SU-DHL-6 (cell line): ENCODE results near the gene GNAT3.

Experiments
- EZH2phosphoT487 ChIP-seq: fragments of 200-600 bp; sonication (generic), shearing (Covaris generic); conservative IDR thresholded peaks from 2 replicates; pipeline ENCODE4 v1.6.1; 2018; ENCODE audit warnings: mild to moderate bottlenecking, antibody characterized with exemption, low read length, moderate library complexity, mixed read lengths
- TF ChIP-seq, protein P1 (sequence below): fragments of 200-600 bp; sonication (generic); IDR thresholded peaks from one replicate; pipeline ENCODE4 v1.5.1; 2017; ENCODE audit warnings: antibody characterized with exemption, mild to moderate bottlenecking, low read length, moderate library complexity; ENCODE audit not compliant: insufficient read depth, poor library complexity, severe bottlenecking

DNA sequence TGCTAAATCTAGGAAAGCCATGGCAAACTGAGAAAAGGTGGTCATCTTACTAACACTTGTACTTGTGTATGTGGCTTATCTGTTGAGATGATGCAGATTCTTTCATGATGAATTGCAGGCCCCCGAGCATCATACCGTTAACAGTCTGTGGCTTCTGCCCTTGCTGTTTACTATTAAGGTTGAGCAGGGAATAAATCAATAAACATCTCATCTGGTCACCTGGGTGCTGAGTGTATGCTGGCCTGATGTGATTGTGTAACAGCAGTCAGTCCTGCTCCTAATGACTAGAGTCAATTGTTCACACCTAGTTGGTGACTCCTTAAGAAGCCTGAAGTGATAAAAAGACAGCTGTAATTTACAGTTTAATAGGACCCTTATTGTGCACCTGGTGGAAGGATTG is 8.3 kb upstream of the GNAT3 start:
- TF ChIP-seq, protein P1, sequence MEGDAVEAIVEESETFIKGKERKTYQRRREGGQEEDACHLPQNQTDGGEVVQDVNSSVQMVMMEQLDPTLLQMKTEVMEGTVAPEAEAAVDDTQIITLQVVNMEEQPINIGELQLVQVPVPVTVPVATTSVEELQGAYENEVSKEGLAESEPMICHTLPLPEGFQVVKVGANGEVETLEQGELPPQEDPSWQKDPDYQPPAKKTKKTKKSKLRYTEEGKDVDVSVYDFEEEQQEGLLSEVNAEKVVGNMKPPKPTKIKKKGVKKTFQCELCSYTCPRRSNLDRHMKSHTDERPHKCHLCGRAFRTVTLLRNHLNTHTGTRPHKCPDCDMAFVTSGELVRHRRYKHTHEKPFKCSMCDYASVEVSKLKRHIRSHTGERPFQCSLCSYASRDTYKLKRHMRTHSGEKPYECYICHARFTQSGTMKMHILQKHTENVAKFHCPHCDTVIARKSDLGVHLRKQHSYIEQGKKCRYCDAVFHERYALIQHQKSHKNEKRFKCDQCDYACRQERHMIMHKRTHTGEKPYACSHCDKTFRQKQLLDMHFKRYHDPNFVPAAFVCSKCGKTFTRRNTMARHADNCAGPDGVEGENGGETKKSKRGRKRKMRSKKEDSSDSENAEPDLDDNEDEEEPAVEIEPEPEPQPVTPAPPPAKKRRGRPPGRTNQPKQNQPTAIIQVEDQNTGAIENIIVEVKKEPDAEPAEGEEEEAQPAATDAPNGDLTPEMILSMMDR, result no peak
- TF ChIP-seq EZH2phosphoT487, result no peak
